Myocyte (in vitro differentiated cells): ENCODE results near the gene ADGRG2. TPM values are rescaled to one million over a fixed set of nuclear protein-coding genes. Genes with fewer than 3 reads are reported as not detected.

Experiments used
- DNase-seq: peaks from one replicate; pipeline ENCODE4 v3.0.0-alpha.2; 2012; ENCODE audit warnings: low read depth
- polyA plus RNA-seq: library from polyadenylated mRNA; unstranded; fragments of >200 nt; gene quantifications from one replicate; pipeline ENCODE4 v1.2.1, GENCODE V29; 2012; ENCODE audit warnings: missing spikeins
- total RNA-seq: library from RNA; depleted of rRNA; stranded (reverse); fragments of >200 nt; gene quantifications from 2 replicates; pipeline ENCODE4 v1.2.3, GENCODE V29; 2014

Gene ADGRG2
- not detected in 2 replicates for total RNA-seq
- 0.06 TPM for polyA plus RNA-seq

GRCh38 chrX:19121898-19122640 is at the start of gene ADGRG2:
ADGRG2 (minus strand) TSS chrX:19122468; CDS start chrX:19068834, 53,634 bp downstream.
- peak; percentile 14 for DNase-seq

DNA sequence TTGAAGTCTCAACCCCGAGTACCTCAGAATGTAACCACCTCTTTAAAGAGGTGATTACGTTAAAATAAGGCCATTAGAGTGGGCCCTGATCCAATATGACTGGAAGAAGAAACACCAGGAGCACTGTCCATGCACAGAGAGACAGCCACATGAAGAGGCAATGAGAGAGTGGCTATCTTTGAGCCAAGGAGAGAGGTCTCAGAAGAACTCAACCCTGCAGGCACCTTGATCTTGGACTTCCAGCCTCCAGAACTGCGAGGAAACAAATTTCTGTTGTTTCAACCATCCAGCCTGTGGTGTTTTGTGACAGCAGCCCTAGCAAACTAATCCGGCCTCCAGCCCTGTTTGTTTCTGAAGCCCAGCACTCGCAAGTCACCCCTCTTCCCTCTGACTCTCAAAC is 46.3 kb upstream of the ADGRG2 start:
- DNase-seq, result no peak

- no peak for DNase-seq
These were observed 40.6 kb upstream of the ADGRG2 start for GRCh38 chrX:19162851-19163250.

- no peak for DNase-seq
These were observed 33.9 kb upstream of the ADGRG2 start for GRCh38 chrX:19156186-19156585.

- DNase-seq, result no peak
These were observed 30.5 kb upstream of the ADGRG2 start for GRCh38 chrX:19152762-19153161.

- DNase-seq, result no peak
These were observed 14.8 kb upstream of the ADGRG2 start for GRCh38 chrX:19137067-19137466.

DNA sequence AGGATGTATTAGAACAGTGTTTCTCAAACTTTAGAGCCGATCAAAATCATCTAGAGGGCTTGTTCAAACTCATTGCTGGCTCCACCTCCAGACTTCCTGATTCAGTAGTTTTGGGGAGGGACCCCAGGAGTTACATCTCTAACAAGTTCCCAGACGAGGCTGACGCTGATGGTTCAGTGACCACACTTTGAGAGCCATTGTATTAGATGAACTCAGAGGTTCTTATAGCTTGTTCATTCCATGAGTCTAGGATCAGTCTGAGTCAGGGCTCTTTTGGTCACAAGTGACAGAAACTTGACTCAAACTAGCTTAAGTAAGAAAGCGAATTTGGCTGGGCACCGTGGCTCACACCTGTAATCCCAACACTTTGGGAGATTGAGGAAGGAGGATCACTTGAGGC is 11.5 kb upstream of the ADGRG2 start:
- no peak for DNase-seq

DNA sequence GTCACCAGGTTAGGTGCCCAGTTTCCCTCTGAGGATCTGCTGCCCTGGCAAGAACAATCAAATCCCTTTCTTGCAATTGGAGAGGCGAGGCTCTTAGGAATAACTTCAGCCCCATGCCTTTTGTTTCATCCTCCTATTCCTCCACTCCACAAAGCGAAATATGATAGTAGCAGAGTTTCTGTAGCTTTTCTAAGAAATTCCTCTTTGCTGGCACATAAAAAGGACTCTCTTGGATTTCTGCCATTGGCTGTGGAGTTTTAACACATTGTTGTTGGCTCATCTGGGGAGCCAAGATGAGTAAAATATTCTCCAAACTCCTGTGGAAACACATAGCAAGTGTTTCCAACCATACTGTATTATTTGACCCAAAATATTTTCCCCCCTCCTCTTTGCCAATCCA is 11.0 kb upstream of the ADGRG2 start:
- peak; percentile 11 for DNase-seq

GRCh38 chrX:19130628-19131027 is 8.4 kb upstream of the ADGRG2 start:
- DNase-seq, result no peak

GRCh38 chrX:19129694-19130093 is 7.4 kb upstream of the ADGRG2 start:
- no peak for DNase-seq

GRCh38 chrX:19127649-19128168 is 5.4 kb upstream of the ADGRG2 start:
- DNase-seq, result peak; percentile 3

DNA sequence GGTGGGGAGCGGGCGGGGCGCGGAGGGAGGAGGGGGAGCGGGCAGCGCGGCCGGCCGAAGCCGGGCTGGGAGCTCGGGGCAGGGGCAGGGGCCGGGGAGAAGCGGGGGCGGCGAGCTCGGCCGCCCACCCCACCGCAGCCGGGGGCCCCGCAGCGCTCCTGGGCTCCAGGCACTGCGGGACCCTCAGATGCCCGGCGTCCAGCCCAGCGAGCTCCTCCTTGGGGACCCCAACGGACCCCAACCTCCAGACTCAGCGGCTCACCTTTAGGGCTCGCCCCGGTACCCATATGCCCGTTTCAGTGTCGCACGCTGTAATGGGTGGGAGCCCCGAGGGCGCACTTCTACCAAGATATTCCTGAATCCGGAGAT is 357 bp upstream of the ADGRG2 start:
- DNase-seq, result no peak

GRCh38 chrX:19121466-19121865 is 802 bp downstream of the ADGRG2 start:
- no peak for DNase-seq

DNA sequence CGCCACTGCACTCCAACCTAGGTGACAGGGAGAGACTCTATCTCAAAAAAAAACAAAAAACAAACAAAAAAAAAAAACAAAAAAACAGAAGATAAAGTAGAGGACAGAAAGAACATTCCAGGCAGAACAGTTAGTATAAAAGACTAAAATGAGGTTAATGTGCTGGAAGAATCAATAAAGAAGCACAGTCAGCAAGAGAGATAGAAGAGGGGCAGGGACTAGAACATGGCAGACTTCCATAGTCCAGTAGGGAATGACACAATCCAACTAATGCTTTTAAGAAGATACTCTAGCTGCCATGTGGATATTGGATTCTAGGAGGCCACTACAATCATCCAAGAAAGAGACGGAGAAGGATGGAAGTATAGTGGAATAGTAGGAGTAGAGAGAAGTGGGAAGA is 11.6 kb downstream of the ADGRG2 start:
- no peak for DNase-seq

GRCh38 chrX:19107035-19107434 is 15.2 kb downstream of the ADGRG2 start:
- DNase-seq, result no peak

- DNase-seq, result no peak
These were observed 21.7 kb downstream of the ADGRG2 start for GRCh38 chrX:19100586-19100985.

GRCh38 chrX:19097553-19098283 is 24.6 kb downstream of the ADGRG2 start:
- no peak for DNase-seq

DNA sequence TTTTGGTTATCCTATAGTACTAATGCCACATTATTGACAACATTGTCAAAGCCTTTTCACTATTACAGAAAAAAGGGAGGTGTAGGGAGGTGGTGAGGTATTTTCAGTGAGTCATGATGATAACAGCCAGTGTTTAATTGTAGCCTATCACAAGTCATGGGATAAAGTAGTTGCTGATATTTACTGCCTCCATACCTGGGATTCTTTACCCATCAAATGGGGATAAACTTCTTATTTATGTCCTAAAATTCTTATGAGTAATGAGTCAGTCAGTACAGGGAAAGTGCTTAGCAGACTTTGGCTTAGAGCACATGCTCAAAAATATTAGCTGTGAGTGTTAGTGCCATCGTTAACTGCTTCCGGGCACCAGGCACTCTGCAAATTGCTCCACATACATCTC is 25.7 kb downstream of the ADGRG2 start:
- no peak for DNase-seq

DNA sequence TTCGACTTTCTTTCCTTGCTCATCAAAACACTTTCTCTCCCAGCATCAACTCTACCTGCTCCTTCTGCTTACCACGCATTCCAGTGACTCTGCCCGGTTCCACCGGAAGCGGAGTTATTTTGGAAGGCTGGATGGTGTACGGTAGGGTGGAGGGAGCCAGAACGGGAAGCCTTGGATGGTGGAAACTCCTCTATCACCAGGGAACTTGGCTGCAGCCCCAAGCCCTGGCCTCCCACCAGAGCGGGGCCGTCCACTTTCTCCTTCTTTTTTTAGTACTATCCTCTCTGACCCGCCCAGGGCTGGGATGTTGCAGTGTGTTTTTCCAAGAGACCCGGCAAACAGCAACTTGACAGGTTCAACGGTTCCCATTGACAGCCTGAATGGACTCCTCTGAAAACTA is 27.6 kb downstream of the ADGRG2 start:
- no peak for DNase-seq

DNA sequence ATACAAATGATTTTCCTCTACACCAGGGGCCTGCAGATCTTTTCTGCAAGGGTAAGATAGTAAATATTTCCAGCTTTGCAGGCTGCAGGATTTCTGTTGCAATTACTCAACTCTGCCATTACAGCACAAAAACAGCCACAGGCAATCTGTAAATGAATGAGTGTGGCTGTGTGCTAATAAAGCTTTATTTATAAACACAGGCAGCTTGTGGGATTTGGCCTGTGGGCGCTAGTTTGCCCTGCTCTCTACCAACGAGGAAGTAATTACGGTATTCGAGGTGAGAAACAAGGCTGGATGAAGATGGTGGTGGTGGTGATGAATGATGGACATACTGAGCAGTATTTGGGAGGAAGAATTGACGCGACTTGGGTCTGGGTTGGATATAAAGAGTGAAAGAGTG is 30.7 kb downstream of the ADGRG2 start:
- DNase-seq, result no peak

DNA sequence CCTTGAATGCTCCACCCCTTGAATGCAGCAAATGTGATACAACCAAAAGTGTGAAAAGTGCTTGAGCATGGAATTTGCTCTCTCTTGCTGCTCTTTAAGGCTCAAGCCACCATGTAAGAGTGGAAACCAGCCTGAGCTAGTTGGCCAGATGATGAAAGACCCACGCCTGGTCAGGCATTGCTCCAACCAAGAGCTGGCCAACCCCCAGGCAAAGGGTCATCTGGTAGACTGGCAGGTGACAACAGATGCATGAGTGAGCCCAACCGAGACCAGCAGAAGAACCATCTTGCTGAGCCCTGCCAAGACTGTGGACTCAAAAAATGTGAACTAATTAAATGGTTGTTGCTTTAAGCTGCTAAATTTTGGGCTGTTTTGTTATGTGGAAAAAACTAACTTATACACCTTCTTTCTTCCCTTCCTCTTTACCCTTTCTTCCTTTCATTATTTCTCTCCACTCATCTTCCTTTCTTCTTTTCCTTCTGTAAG is 32.7 kb downstream of the ADGRG2 start:
- DNase-seq, result no peak

DNA sequence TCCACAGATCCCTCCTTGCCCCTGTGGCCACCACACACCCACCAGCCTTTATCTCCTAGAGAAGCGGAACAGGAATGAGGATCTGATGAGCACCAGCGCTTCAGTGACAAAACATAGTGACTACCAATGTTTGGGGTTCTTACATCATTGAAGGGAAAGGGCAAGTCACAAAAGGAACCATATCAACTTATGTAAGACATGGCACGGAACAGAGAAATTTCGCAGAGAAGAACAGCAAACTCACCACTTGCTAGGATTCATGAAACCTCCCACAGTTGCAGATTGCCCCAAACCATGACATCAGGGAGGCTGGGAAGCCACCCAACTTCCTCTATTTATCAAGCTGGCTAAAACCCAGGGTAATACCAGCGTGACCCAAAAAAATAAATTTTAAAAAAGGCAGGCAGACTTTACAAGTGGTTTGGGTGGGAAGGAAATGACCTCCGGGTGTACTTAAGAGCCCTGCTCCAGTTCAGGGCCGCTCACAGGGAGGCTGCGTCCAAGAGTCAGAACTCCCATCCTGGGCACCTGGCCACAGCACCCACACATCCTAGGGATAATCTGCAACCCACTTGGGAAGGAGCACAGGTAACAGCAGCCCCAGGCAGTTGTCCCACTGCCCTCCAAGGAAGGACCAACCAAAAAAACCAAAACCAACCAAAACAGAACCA is 36.0 kb downstream of the ADGRG2 start:
- DNase-seq, result no peak
